ENCODE measurements around the gene UBP1. TPM values are rescaled to one million over a fixed set of nuclear protein-coding genes. Genes with fewer than 3 reads are reported as not detected.
"Not testable (repeated sequence)": the region's sequence is repeated elsewhere in the genome, so short reads cannot be mapped to it uniquely, and the experiment has no call there.

The UBP1 gene
- polyA plus RNA-seq, 3 donors, result 15.6 to 31.4 (median 28.7) TPM

- H3K27ac ChIP-seq (ENCODE audit: low read depth, low read length), result no peak overlapping the region
Observed at GRCh38 chr3:33364060-33364459, 76.1 kb downstream of the UBP1 start.

GRCh38 chr3:33363113-33363800 lies 76.9 kb downstream of the UBP1 start:
- WGBS, 3 donors, result 86 to 90% (median 88%) methylated on average over 3 of the region's 3 CpGs
- no peak overlapping the region for H3K27ac ChIP-seq (ENCODE audit: low read depth, low read length)

GRCh38 chr3:33360136-33360825 lies 79.9 kb downstream of the UBP1 start:
- no peak overlapping the region for H3K27ac ChIP-seq (ENCODE audit: low read depth, low read length)
- WGBS, 3 donors, result 44 to 88% (median 86%) methylated on average over 1 of the region's 1 CpG

GRCh38 chr3:33358172-33358781 lies 81.9 kb downstream of the UBP1 start:
- H3K27ac ChIP-seq (ENCODE audit: low read depth, low read length), result no peak overlapping the region
- WGBS, 3 donors, result 73 to 88% (median 85%) methylated on average over 4 of the region's 4 CpGs

- no peak overlapping the region for H3K27ac ChIP-seq (ENCODE audit: low read depth, low read length)
- 29 to 67% (median 44%) methylated on average over 5 of the region's 5 CpGs for WGBS, 3 donors
Observed at GRCh38 chr3:33355611-33356010, 84.6 kb downstream of the UBP1 start.

- H3K27ac ChIP-seq (ENCODE audit: low read depth, low read length), result no peak overlapping the region
Observed at GRCh38 chr3:33339758-33340157, 100.4 kb downstream of the UBP1 start.

GRCh38 chr3:33338936-33339465 lies 101.2 kb downstream of the UBP1 start:
- not testable (repeated sequence) for H3K27ac ChIP-seq (ENCODE audit: low read depth, low read length)

Other genes starting within 250 kb of the UBP1 start
- 1 to 10 TPM in 1 of 3 donors, under 1 TPM in 2; 0.13 to 1.9 (median 0.54) TPM for gene SUSD5, start 221.6 kb downstream of the UBP1 start, polyA plus RNA-seq
- gene FBXL2, start 163.0 kb downstream of the UBP1 start, polyA plus RNA-seq, result 1 to 10 TPM; 1.9 to 2.2 (median 2.1) TPM

Data from adipose tissue (tissue), 3 donors.